GM12873 (cell line): ENCODE measurements around the gene CD69.

Source experiments
- CTCF ChIP-seq: IDR thresholded peaks from 2 replicates; pipeline ENCODE4 v1.5.1; 2012; ENCODE audit warnings: low read depth, mild to moderate bottlenecking, moderate library complexity, low read length, control low read depth; ENCODE audit not compliant: insufficient read depth; ENCODE audit errors: missing control alignments

Gene CD69

GRCh38 chr12:9776781-9777180, 16.1 kb upstream of the CD69 start:
- no peak for TF ChIP-seq CTCF

GRCh38 chr12:9773216-9773877, 12.6 kb upstream of the CD69 start:
- no peak for TF ChIP-seq CTCF

- no peak for TF ChIP-seq CTCF
These were observed 2.3 kb upstream of the CD69 start for GRCh38 chr12:9763025-9763424.

DNA sequence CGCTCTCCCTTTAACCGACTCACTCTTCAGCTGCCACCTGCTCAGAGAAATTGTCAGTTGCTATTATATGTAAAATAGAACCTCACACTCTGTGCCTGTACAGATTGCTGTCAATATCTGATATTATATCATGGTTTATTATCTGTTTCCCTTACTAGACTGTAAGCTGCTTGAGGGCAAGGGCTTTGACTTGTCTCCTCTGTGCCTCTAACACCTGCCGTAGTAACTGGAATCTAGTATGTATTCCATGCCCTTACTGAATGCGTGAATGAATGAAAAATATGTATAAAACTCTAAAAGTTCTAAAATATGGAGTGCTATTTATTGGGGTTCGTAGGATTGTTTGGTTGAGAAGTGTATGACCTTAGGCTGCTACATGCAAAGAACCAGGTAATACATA, 1.7 kb upstream of the CD69 start:
- TF ChIP-seq CTCF, result no peak

DNA sequence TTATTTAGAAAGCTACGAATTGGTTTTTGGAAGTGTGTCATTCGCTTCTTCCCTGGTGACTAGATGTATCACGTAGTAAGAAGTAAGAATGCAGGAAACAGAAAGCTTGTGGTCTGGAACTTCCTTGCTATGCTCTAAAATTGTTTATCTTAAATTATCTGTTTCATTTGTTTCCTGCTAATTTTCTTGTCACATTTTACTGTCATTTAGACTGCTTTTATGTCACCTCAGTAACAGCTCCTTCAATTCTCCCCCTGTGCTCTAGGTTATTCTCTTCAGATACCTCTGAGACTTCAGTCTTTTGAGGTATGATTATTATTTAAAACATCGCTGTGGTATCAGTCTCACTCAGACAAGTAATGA, 699 bp upstream of the CD69 start:
- TF ChIP-seq CTCF, result no peak

- no peak for TF ChIP-seq CTCF
These were observed 581 bp downstream of the CD69 start for GRCh38 chr12:9760120-9760519.

DNA sequence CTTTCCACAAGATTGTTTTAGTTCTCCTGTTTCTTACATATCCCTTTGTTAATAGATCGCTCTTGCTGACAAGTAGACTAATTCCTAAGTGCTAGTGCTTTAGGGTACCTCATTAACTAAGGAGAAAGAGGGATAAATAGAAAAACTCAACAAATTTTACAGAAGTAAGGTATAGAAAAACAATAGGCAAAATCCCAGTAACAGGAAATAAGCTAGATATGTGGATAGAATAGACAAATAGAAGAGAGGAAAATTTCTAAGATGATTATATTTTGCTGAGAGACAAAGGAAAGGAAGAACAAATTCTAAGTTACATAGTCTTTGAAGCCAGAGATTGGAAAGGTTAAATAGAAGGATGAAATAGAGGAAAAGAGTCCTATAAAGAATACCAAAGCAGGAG, 1.0 kb downstream of the CD69 start:
- TF ChIP-seq CTCF, result no peak

DNA sequence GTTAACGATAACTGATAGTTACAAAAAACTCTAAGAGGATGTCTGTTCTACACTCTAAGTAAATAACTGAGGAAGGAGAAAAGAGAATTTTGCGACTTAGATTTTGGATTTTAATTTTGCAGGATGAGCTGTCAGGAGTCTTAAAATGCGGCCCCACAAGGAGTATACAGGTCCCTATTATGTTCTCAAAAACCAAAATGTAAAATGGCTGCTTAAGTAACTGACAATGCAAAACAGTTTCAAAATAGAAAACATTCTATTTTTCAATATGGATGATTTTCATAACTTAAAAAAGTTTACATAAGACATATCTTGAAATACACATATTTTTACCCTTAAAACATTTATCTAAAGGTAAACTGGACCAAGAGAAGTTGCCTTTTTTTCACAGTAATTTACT, 2.6 kb downstream of the CD69 start:
- no peak for TF ChIP-seq CTCF
